HepG2 (cell line): ENCODE measurements around the gene LST1. TPM values are rescaled to one million over a fixed set of nuclear protein-coding genes. Genes with fewer than 3 reads are reported as not detected.

Source experiments
- HDAC1 ChIP-seq: sonication (generic); formaldehyde crosslinking; IDR thresholded peaks from 2 replicates; pipeline ENCODE4 v1.5.1; 2020; ENCODE audit warnings: mild to moderate bottlenecking, missing genetic modification reagents
- HHEX ChIP-seq: IDR thresholded peaks from 2 replicates; pipeline ENCODE4 v1.6.1; 2016; ENCODE audit warnings: control low read depth
- HOXD1 ChIP-seq: sonication (generic); formaldehyde crosslinking; IDR thresholded peaks from 2 replicates; pipeline ENCODE4 v1.5.0; 2020; ENCODE audit warnings: missing genetic modification reagents
- IKZF4 ChIP-seq: sonication (generic); formaldehyde crosslinking; IDR thresholded peaks from 2 replicates; pipeline ENCODE4 v1.5.1; 2020; ENCODE audit warnings: borderline replicate concordance, mild to moderate bottlenecking, low read depth, missing genetic modification reagents; ENCODE audit errors: not compliant biosample characterization
- IRF1 ChIP-seq: sonication (generic); formaldehyde crosslinking; IDR thresholded peaks from 2 replicates; pipeline ENCODE4 v1.4.0; 2020; ENCODE audit warnings: low read depth, mild to moderate bottlenecking, missing genetic modification reagents
- KMT2A ChIP-seq: sonication (generic); formaldehyde crosslinking; IDR thresholded peaks from 2 replicates; pipeline ENCODE4 v1.4.0; 2020; ENCODE audit warnings: missing genetic modification reagents
- MEF2D ChIP-seq: sonication (generic); formaldehyde crosslinking; IDR thresholded peaks from 2 replicates; pipeline ENCODE4 v1.5.1; 2020; ENCODE audit warnings: mild to moderate bottlenecking, missing genetic modification reagents
- MTA3 ChIP-seq: sonication (generic); formaldehyde crosslinking; IDR thresholded peaks from 2 replicates; pipeline ENCODE4 v1.4.0; 2020; ENCODE audit warnings: missing genetic modification reagents
- SAFB2 ChIP-seq: sonication (generic); formaldehyde crosslinking; IDR thresholded peaks from 2 replicates; pipeline ENCODE4 v1.5.1; 2020; ENCODE audit warnings: missing genetic modification reagents, low read depth, mild to moderate bottlenecking, borderline replicate concordance
- TGIF2 ChIP-seq: IDR thresholded peaks from 2 replicates; pipeline ENCODE4 v1.6.1; 2016; ENCODE audit warnings: control low read depth, missing compliant biosample characterization
- TSC22D2 ChIP-seq: sonication (generic); formaldehyde crosslinking; IDR thresholded peaks from 2 replicates; pipeline ENCODE4 v1.5.1; 2020; ENCODE audit warnings: missing genetic modification reagents, mild to moderate bottlenecking, borderline replicate concordance
- ZFP37 ChIP-seq: sonication (generic); formaldehyde crosslinking; IDR thresholded peaks from 2 replicates; pipeline ENCODE4 v1.4.0; 2020; ENCODE audit warnings: missing genetic modification reagents, borderline replicate concordance
- ZNF33A ChIP-seq: sonication (generic); formaldehyde crosslinking; IDR thresholded peaks from 2 replicates; pipeline ENCODE4 v1.5.1; 2020; ENCODE audit warnings: missing genetic modification reagents, mild to moderate bottlenecking, moderate library complexity, borderline replicate concordance
- ZNF343 ChIP-seq: sonication (generic); formaldehyde crosslinking; IDR thresholded peaks from 2 replicates; pipeline ENCODE4 v1.4.0; 2020; ENCODE audit warnings: mild to moderate bottlenecking, missing genetic modification reagents
- ZNF510 ChIP-seq: sonication (generic); formaldehyde crosslinking; IDR thresholded peaks from 2 replicates; pipeline ENCODE4 v1.4.0; 2020; ENCODE audit warnings: low read depth, mild to moderate bottlenecking, missing genetic modification reagents
- ZNF883 ChIP-seq: sonication (generic); formaldehyde crosslinking; IDR thresholded peaks from 2 replicates; pipeline ENCODE4 v1.5.1; 2020; ENCODE audit warnings: mild to moderate bottlenecking, missing genetic modification reagents; ENCODE audit errors: not compliant biosample characterization
- ZSCAN21 ChIP-seq: sonication (generic); formaldehyde crosslinking; IDR thresholded peaks from 2 replicates; pipeline ENCODE4 v1.8.0; 2022; ENCODE audit warnings: mild to moderate bottlenecking, missing genetic modification reagents, moderate library complexity, borderline replicate concordance
- polyA plus RNA-seq, 8 experiments: library from polyadenylated mRNA; depleted of rRNA in 3 of 8; stranded (reverse) in 7 of 8; unstranded in 1 of 8; fragments of >200 nt; fragmentation: Illumina TruSeq in 4 of 8; extraction: Trizol in 4 of 8; gene quantifications; 2 replicates each; pipeline versions ENCODE4 v1.2.1 to v1.2.3, GENCODE V29; 2011 to 2016; ENCODE audit warnings: low read depth in 4 of 8, missing spikeins in 1 of 8, mixed read lengths in 1 of 8; ENCODE audit not compliant: insufficient read depth in 1 of 8
- total RNA-seq, 5 experiments: library from RNA; depleted of rRNA; stranded (reverse); fragments of >200 nt; fragmentation: Illumina TruSeq; extraction: Trizol; gene quantifications; 2 replicates each; pipeline ENCODE4 v1.2.3, GENCODE V29; 2016; ENCODE audit warnings: low read depth in 1 of 5
- TF ChIP-seq, protein P1 (sequence below): sonication (generic); formaldehyde crosslinking; IDR thresholded peaks from 2 replicates; pipeline ENCODE4 v1.4.0; 2020; ENCODE audit warnings: mild to moderate bottlenecking, missing genetic modification reagents, borderline replicate concordance
- TF ChIP-seq, protein P2 (sequence below): IDR thresholded peaks from 2 replicates; pipeline ENCODE4 v1.6.1; 2012; ENCODE audit warnings: low read length, improper control_type of control experiment

LST1 gene
- total and polyA plus RNA-seq, 2 of the 13 experiments (the other 11 are each of a cell fraction or from before 2014, with no cell fraction given): not detected

DNA sequence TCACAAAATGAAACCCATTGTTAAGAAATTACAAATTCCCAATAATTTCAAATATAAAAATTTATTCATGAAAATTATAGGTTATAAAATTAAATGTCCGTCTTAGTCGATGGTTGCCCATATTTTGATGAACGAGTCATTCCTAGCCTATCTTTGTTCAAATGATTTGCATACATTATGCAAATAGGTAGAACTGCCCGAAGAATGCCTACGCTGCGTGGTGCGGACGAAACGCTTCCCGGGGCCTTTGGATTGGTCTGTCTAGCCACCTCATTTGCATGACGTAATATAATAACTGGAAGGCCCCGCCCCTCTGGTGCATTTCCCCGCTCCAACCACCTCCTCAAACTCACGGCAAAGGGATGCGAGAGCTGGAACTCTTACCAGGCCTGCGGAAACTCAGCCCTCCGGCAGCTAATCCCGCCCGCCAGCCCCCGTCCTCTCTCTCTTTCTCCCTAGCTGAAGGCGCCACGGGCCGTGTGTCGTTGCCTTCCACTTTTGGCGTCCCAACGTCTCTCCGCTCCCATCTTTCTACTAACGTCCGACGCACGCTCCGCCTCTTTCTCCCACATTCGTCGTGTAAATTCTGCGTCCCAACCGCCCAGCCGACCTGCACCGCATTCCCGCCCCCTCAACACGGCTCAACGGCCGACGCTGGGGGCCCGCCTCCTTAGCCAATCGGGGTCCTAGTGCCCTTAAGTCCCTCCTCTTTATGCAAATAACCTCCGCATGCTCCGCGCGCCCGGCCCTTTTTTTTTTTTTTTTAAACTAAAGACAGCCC lies 33.9 kb downstream of the LST1 start (continued):
- TF ChIP-seq, protein P1, sequence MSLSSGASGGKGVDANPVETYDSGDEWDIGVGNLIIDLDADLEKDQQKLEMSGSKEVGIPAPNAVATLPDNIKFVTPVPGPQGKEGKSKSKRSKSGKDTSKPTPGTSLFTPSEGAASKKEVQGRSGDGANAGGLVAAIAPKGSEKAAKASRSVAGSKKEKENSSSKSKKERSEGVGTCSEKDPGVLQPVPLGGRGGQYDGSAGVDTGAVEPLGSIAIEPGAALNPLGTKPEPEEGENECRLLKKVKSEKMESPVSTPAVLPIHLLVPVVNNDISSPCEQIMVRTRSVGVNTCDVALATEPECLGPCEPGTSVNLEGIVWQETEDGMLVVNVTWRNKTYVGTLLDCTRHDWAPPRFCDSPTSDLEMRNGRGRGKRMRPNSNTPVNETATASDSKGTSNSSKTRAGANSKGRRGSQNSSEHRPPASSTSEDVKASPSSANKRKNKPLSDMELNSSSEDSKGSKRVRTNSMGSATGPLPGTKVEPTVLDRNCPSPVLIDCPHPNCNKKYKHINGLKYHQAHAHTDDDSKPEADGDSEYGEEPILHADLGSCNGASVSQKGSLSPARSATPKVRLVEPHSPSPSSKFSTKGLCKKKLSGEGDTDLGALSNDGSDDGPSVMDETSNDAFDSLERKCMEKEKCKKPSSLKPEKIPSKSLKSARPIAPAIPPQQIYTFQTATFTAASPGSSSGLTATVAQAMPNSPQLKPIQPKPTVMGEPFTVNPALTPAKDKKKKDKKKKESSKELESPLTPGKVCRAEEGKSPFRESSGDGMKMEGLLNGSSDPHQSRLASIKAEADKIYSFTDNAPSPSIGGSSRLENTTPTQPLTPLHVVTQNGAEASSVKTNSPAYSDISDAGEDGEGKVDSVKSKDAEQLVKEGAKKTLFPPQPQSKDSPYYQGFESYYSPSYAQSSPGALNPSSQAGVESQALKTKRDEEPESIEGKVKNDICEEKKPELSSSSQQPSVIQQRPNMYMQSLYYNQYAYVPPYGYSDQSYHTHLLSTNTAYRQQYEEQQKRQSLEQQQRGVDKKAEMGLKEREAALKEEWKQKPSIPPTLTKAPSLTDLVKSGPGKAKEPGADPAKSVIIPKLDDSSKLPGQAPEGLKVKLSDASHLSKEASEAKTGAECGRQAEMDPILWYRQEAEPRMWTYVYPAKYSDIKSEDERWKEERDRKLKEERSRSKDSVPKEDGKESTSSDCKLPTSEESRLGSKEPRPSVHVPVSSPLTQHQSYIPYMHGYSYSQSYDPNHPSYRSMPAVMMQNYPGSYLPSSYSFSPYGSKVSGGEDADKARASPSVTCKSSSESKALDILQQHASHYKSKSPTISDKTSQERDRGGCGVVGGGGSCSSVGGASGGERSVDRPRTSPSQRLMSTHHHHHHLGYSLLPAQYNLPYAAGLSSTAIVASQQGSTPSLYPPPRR (CRISPR knock-in tag): peak; percentile 52
- no peak for TF ChIP-seq KMT2A (CRISPR knock-in tag)
- no peak for TF ChIP-seq TGIF2 (CRISPR knock-in tag)
- TF ChIP-seq ZNF343 (CRISPR knock-in tag): no peak
- no peak for TF ChIP-seq MTA3 (CRISPR knock-in tag)
- TF ChIP-seq ZNF510 (CRISPR knock-in tag): peak; percentile 86; the same call in 1 of the 2 replicates
- no peak; the same call in 1 of the 2 replicates for TF ChIP-seq ZFP37 (CRISPR knock-in tag)
- TF ChIP-seq IKZF4 (CRISPR knock-in tag): peak; percentile 79
- TF ChIP-seq TSC22D2 (CRISPR knock-in tag): no peak; the same call in 1 of the 2 replicates
- peak; percentile 82 for TF ChIP-seq ZSCAN21 (CRISPR knock-in tag)
- peak; percentile 83 for TF ChIP-seq HDAC1 (CRISPR knock-in tag)
- TF ChIP-seq ZNF883 (CRISPR knock-in tag): no peak
- peak; percentile 79; the same call in 1 of the 2 replicates for TF ChIP-seq HOXD1 (CRISPR knock-in tag)
- 0 out of 2 replicates have a peak, but pooled peaks have one; percentile 59 for TF ChIP-seq SAFB2
- TF ChIP-seq, protein P2, sequence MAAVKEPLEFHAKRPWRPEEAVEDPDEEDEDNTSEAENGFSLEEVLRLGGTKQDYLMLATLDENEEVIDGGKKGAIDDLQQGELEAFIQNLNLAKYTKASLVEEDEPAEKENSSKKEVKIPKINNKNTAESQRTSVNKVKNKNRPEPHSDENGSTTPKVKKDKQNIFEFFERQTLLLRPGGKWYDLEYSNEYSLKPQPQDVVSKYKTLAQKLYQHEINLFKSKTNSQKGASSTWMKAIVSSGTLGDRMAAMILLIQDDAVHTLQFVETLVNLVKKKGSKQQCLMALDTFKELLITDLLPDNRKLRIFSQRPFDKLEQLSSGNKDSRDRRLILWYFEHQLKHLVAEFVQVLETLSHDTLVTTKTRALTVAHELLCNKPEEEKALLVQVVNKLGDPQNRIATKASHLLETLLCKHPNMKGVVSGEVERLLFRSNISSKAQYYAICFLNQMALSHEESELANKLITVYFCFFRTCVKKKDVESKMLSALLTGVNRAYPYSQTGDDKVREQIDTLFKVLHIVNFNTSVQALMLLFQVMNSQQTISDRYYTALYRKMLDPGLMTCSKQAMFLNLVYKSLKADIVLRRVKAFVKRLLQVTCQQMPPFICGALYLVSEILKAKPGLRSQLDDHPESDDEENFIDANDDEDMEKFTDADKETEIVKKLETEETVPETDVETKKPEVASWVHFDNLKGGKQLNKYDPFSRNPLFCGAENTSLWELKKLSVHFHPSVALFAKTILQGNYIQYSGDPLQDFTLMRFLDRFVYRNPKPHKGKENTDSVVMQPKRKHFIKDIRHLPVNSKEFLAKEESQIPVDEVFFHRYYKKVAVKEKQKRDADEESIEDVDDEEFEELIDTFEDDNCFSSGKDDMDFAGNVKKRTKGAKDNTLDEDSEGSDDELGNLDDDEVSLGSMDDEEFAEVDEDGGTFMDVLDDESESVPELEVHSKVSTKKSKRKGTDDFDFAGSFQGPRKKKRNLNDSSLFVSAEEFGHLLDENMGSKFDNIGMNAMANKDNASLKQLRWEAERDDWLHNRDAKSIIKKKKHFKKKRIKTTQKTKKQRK: no peak
- TF ChIP-seq IRF1: no peak
- no peak for TF ChIP-seq HHEX (CRISPR knock-in tag)
- TF ChIP-seq ZNF33A (CRISPR knock-in tag): no peak
- peak; percentile 91 for TF ChIP-seq MEF2D (CRISPR knock-in tag)
